SK-N-SH treated with all-trans-retinoic acid at 6 μM for 48 hours (cell line): Measurements from ENCODE around the gene SDCCAG8.

Source experiments
- ATAC-seq: fragments of 200-7000 bp; cut with Tn5 transposase; 3 replicates; pipeline ENCODE4 v1.9.1; 2020; ENCODE audit warnings: mild to moderate bottlenecking, moderate library complexity
- ARNTL ChIP-seq: fragments of 450-650 bp; formaldehyde crosslinking; IDR thresholded peaks from 2 replicates; pipeline ENCODE4 v1.5.0; 2020; ENCODE audit warnings: low read depth, mild to moderate bottlenecking, moderate library complexity, borderline replicate concordance
- BACH2 ChIP-seq: fragments of 250-450 bp; sonication (Bioruptor Pico); IDR thresholded peaks from 2 replicates; pipeline ENCODE4 v1.9.0; 2021; ENCODE audit warnings: mild to moderate bottlenecking, borderline replicate concordance
- CSRNP3 ChIP-seq: fragments of 250-450 bp; sonication (Bioruptor Pico); IDR thresholded peaks from 2 replicates; pipeline ENCODE4 v1.5.1; 2021; ENCODE audit warnings: mild to moderate bottlenecking, moderate library complexity
- ESRRG ChIP-seq: fragments of 250-450 bp; sonication (Bioruptor Pico); IDR thresholded peaks from 2 replicates; pipeline ENCODE4 v1.6.1; 2021; ENCODE audit warnings: mild to moderate bottlenecking
- GLIS3 ChIP-seq: fragments of 250-450 bp; sonication (Bioruptor Pico); IDR thresholded peaks from 2 replicates; pipeline ENCODE4 v1.5.0; 2020; ENCODE audit warnings: mild to moderate bottlenecking, moderate library complexity
- OSR1 ChIP-seq: fragments of 250-450 bp; sonication (Bioruptor Pico); IDR thresholded peaks from 2 replicates; pipeline ENCODE4 v1.8.0; 2022; ENCODE audit warnings: moderate library complexity, mild to moderate bottlenecking, inconsistent platforms
- PATZ1 ChIP-seq: fragments of 250-450 bp; sonication (Bioruptor Pico); IDR thresholded peaks from 2 replicates; pipeline ENCODE4 v1.8.0; 2020; ENCODE audit warnings: mild to moderate bottlenecking, moderate library complexity, borderline replicate concordance
- POU6F1 ChIP-seq: fragments of 250-450 bp; sonication (Bioruptor Pico); IDR thresholded peaks from 2 replicates; pipeline ENCODE4 v1.8.0; 2021; ENCODE audit warnings: low read depth, mild to moderate bottlenecking, moderate library complexity, borderline replicate concordance
- PPARA ChIP-seq: fragments of 250-450 bp; sonication (Bioruptor Pico); IDR thresholded peaks from 2 replicates; pipeline ENCODE4 v1.5.0; 2020; ENCODE audit warnings: mild to moderate bottlenecking, borderline replicate concordance
- RARB ChIP-seq: fragments of 250-450 bp; sonication (Bioruptor Pico); IDR thresholded peaks from 2 replicates; pipeline ENCODE4 v1.8.0; 2021; ENCODE audit warnings: mild to moderate bottlenecking, moderate library complexity
- SNAI2 ChIP-seq: fragments of 250-450 bp; sonication (Bioruptor Pico); IDR thresholded peaks from 2 replicates; pipeline ENCODE4 v1.5.0; 2020; ENCODE audit warnings: mild to moderate bottlenecking, moderate library complexity
- TCF4 ChIP-seq: fragments of 250-450 bp; sonication (Bioruptor Pico); IDR thresholded peaks from 2 replicates; pipeline ENCODE4 v1.8.0; 2021; ENCODE audit warnings: mild to moderate bottlenecking, moderate library complexity, borderline replicate concordance
- TOX ChIP-seq: fragments of 250-450 bp; sonication (Bioruptor Pico); IDR thresholded peaks from 2 replicates; pipeline ENCODE4 v1.8.0; 2021; ENCODE audit warnings: mild to moderate bottlenecking, moderate library complexity, borderline replicate concordance
- ZFP3 ChIP-seq: fragments of 250-450 bp; sonication (Bioruptor Pico); IDR thresholded peaks from 2 replicates; pipeline ENCODE4 v1.5.0; 2020; ENCODE audit warnings: mild to moderate bottlenecking, moderate library complexity
- ZFP30 ChIP-seq: fragments of 450-650 bp; formaldehyde crosslinking; IDR thresholded peaks from 2 replicates; pipeline ENCODE4 v1.5.0; 2022; ENCODE audit warnings: mild to moderate bottlenecking, moderate library complexity
- ZNF565 ChIP-seq: fragments of 450-650 bp; formaldehyde crosslinking; conservative IDR thresholded peaks from 2 replicates; pipeline ENCODE4 v1.5.0; 2020; ENCODE audit warnings: low read depth, mild to moderate bottlenecking, moderate library complexity
- ZNF70 ChIP-seq: fragments of 450-650 bp; formaldehyde crosslinking; IDR thresholded peaks from 2 replicates; pipeline ENCODE4 v1.5.0; 2020; ENCODE audit warnings: mild to moderate bottlenecking, moderate library complexity
- ZNF8 ChIP-seq: fragments of 450-650 bp; formaldehyde crosslinking; IDR thresholded peaks from 2 replicates; pipeline ENCODE4 v1.5.0; 2020; ENCODE audit warnings: mild to moderate bottlenecking, moderate library complexity

Gene SDCCAG8

GRCh38 chr1:243482141-243483022, 226.5 kb downstream of the SDCCAG8 start:
- ATAC-seq = peak; percentile 34; the same call in 2 of the 3 replicates
- TF ChIP-seq ZNF8 (CRISPR knock-in tag) (no peak), BACH2 (no peak)

GRCh38 chr1:243483071-243483771, 227.4 kb downstream of the SDCCAG8 start:
- ATAC-seq = no peak
- no peak for TF ChIP-seq GLIS3 (CRISPR knock-in tag)
- TF ChIP-seq CSRNP3 (CRISPR knock-in tag) = no peak
- no peak for TF ChIP-seq PATZ1 (CRISPR knock-in tag)
- no peak for TF ChIP-seq ZFP30 (CRISPR knock-in tag)
- TF ChIP-seq OSR1 (CRISPR knock-in tag) = no peak
- TF ChIP-seq ZNF70 = no peak
- no peak for TF ChIP-seq TOX (CRISPR knock-in tag)
- no peak for TF ChIP-seq ZNF565 (CRISPR knock-in tag)
- no peak for TF ChIP-seq TCF4 (CRISPR knock-in tag)
- no peak for TF ChIP-seq ARNTL (CRISPR knock-in tag)
- no peak for TF ChIP-seq ESRRG
- TF ChIP-seq BACH2 = no peak

- no peak for TF ChIP-seq SNAI2 (CRISPR knock-in tag)
- no peak for TF ChIP-seq ZNF8 (CRISPR knock-in tag)
- no peak for TF ChIP-seq RARB
- TF ChIP-seq ZFP3 (CRISPR knock-in tag) = no peak
- no peak for TF ChIP-seq ZNF70
- ATAC-seq = no peak
Observed at GRCh38 chr1:243483952-243484351, 228.1 kb downstream of the SDCCAG8 start.

- TF ChIP-seq SNAI2 (CRISPR knock-in tag) (no peak), PPARA (CRISPR knock-in tag) (no peak), OSR1 (CRISPR knock-in tag) (no peak), ZFP30 (CRISPR knock-in tag) (no peak), POU6F1 (CRISPR knock-in tag) (no peak), ESRRG (no peak), CSRNP3 (CRISPR knock-in tag) (no peak)
- TF ChIP-seq, all 23 proteins: peak for 0
- no peak for ATAC-seq
Observed at GRCh38 chr1:243487036-243487648, 231.3 kb downstream of the SDCCAG8 start.
